H9 (cell line): Measurements from ENCODE around the gene TSNAX. TPM values are rescaled to one million over a fixed set of nuclear protein-coding genes. Genes with fewer than 3 reads are reported as not detected.

Source experiments
- DNase-seq: peaks from one replicate; pipeline ENCODE4 v3.0.0-alpha.2; 2017
- H2AFZ ChIP-seq: one replicate; pipeline ENCODE4 v1.6.1; 2013; ENCODE audit warnings: mild to moderate bottlenecking, low read length, control low read depth, moderate library complexity
- H2AK5ac ChIP-seq: 2 replicates; pipeline ENCODE4 v1.6.1; 2013; ENCODE audit warnings: low read length, control low read depth, mixed read lengths; ENCODE audit not compliant: insufficient read length
- H2BK120ac ChIP-seq: one replicate; pipeline ENCODE4 v1.6.1; 2013; ENCODE audit warnings: low read depth, mild to moderate bottlenecking, low read length, control low read depth, inconsistent platforms; ENCODE audit not compliant: poor library complexity, severe bottlenecking
- H2BK12ac ChIP-seq: 2 replicates; pipeline ENCODE4 v1.6.1; 2013; ENCODE audit warnings: low read length, control low read depth, mixed read lengths, low read depth; ENCODE audit not compliant: insufficient read length
- H2BK15ac ChIP-seq: 2 replicates; pipeline ENCODE4 v1.6.1; 2013; ENCODE audit warnings: low read depth, low read length, control low read depth
- H2BK20ac ChIP-seq: one replicate; pipeline ENCODE4 v1.6.1; 2013; ENCODE audit warnings: low read depth, mild to moderate bottlenecking, low read length, control low read depth, inconsistent platforms; ENCODE audit not compliant: poor library complexity, severe bottlenecking
- H2BK5ac ChIP-seq: 2 replicates; pipeline ENCODE4 v1.6.1; 2013; ENCODE audit warnings: low read length, control low read depth, mixed read lengths; ENCODE audit not compliant: insufficient read length
- H3K14ac ChIP-seq: 2 replicates; pipeline ENCODE4 v1.6.1; 2013; ENCODE audit warnings: low read length, control low read depth; ENCODE audit not compliant: insufficient read depth
- H3K18ac ChIP-seq: 2 replicates; pipeline ENCODE4 v1.6.1; 2013; ENCODE audit warnings: low read depth, mild to moderate bottlenecking, mixed read lengths, low read length, control low read depth; ENCODE audit not compliant: insufficient read length
- H3K23ac ChIP-seq: 2 replicates; pipeline ENCODE4 v1.6.1; 2013; ENCODE audit warnings: low read length, control low read depth, mixed read lengths, low read depth; ENCODE audit not compliant: insufficient read length
- H3K23me2 ChIP-seq: 2 replicates; pipeline ENCODE4 v1.6.1; 2013; ENCODE audit warnings: low read depth, mild to moderate bottlenecking, mixed read lengths, low read length, control low read depth; ENCODE audit not compliant: insufficient read length, poor library complexity, severe bottlenecking
- H3K27ac ChIP-seq: 2 replicates; pipeline ENCODE4 v1.5.1; 2013; ENCODE audit warnings: low read length, control low read depth, mixed read lengths, low read depth; ENCODE audit not compliant: insufficient read length
- H3K27me3 ChIP-seq: 2 replicates; pipeline ENCODE4 v1.6.1; 2013; ENCODE audit warnings: low read length, control low read depth, inconsistent platforms; ENCODE audit not compliant: insufficient read depth
- H3K4ac ChIP-seq: 2 replicates; pipeline ENCODE4 v1.6.1; 2013; ENCODE audit warnings: low read depth, mild to moderate bottlenecking, control low read depth, inconsistent platforms, low read length, moderate library complexity
- H3K4me1 ChIP-seq: 2 replicates; pipeline ENCODE4 v1.6.1; 2013; ENCODE audit warnings: low read length, control low read depth, inconsistent platforms; ENCODE audit not compliant: insufficient read depth
- H3K4me2 ChIP-seq: 2 replicates; pipeline ENCODE4 v1.6.1; 2013; ENCODE audit warnings: low read length, control low read depth, mixed read lengths; ENCODE audit not compliant: insufficient read length, insufficient read depth
- H3K56ac ChIP-seq: 2 replicates; pipeline ENCODE4 v1.6.1; 2013; ENCODE audit warnings: low read depth, mild to moderate bottlenecking, mixed read lengths, low read length, control low read depth; ENCODE audit not compliant: insufficient read length
- H3K79me1 ChIP-seq: 2 replicates; pipeline ENCODE4 v1.6.1; 2013; ENCODE audit warnings: low read depth, mild to moderate bottlenecking, moderate library complexity, low read length, control low read depth, inconsistent platforms; ENCODE audit not compliant: insufficient read depth, poor library complexity, severe bottlenecking
- H3K79me2 ChIP-seq: 2 replicates; pipeline ENCODE4 v1.6.1; 2013; ENCODE audit warnings: low read length, control low read depth, inconsistent platforms; ENCODE audit not compliant: insufficient read depth
- H3K9ac ChIP-seq: 2 replicates; pipeline ENCODE4 v1.6.1; 2013; ENCODE audit warnings: low read length, control low read depth, mixed read lengths; ENCODE audit not compliant: insufficient read length; ENCODE audit errors: extremely low read depth
- H3K9me3 ChIP-seq: one replicate; pipeline ENCODE4 v1.6.1; 2013; ENCODE audit warnings: low read depth, low read length, inconsistent platforms; ENCODE audit not compliant: control insufficient read depth
- H3T11ph ChIP-seq: one replicate; pipeline ENCODE4 v1.6.1; 2013; ENCODE audit warnings: mild to moderate bottlenecking, low read length, control low read depth, inconsistent platforms
- H4K20me1 ChIP-seq: one replicate; pipeline ENCODE4 v1.6.1; 2013; ENCODE audit not compliant: control insufficient read depth, insufficient read length, insufficient read depth
- H4K5ac ChIP-seq: 2 replicates; pipeline ENCODE4 v1.6.1; 2013; ENCODE audit warnings: low read depth, mild to moderate bottlenecking, mixed read lengths, low read length, control low read depth; ENCODE audit not compliant: insufficient read length
- H4K8ac ChIP-seq: replicated peaks from 2 replicates; pipeline ENCODE4 v1.6.1; 2013; ENCODE audit warnings: low read length, control low read depth, mixed read lengths, low read depth; ENCODE audit not compliant: insufficient read length
- H4K91ac ChIP-seq: 2 replicates; pipeline ENCODE4 v1.6.1; 2013; ENCODE audit warnings: low read depth, mild to moderate bottlenecking, moderate library complexity, mixed read lengths, low read length, control low read depth; ENCODE audit not compliant: insufficient read length
- H3K27ac Mint-ChIP-seq, 3 experiments: 2 replicates in 2 of 3; 3 replicates in 1 of 3; pipeline ENCODE4 v1.8.0; 2020 to 2021; ENCODE audit warnings: mixed read lengths in 3 of 3, mild to moderate bottlenecking in 1 of 3, moderate library complexity in 1 of 3
- H3K27me3 Mint-ChIP-seq: 2 replicates; pipeline ENCODE4 v1.8.0; 2021; ENCODE audit warnings: low read depth, mild to moderate bottlenecking, moderate library complexity, mixed read lengths
- H3K36me3 Mint-ChIP-seq, 3 experiments: 2 replicates in 2 of 3; 3 replicates in 1 of 3; pipeline ENCODE4 v1.8.0; 2020 to 2021; ENCODE audit warnings: low read depth in 3 of 3, mixed read lengths in 3 of 3; ENCODE audit not compliant: insufficient read depth in 1 of 3
- H3K4me1 Mint-ChIP-seq, 2 experiments: 2 replicates each; pipeline ENCODE4 v1.8.0; 2020; ENCODE audit warnings: mixed read lengths in 2 of 2
- H3K4me3 Mint-ChIP-seq, 2 experiments: 2 replicates in 1 of 2; 3 replicates in 1 of 2; pipeline ENCODE4 v1.8.0; 2020 to 2021; ENCODE audit warnings: mild to moderate bottlenecking in 2 of 2, mixed read lengths in 2 of 2, moderate library complexity in 1 of 2
- H3K9me3 Mint-ChIP-seq, 2 experiments: 2 replicates in 1 of 2; 3 replicates in 1 of 2; pipeline ENCODE4 v1.8.0; 2020; ENCODE audit warnings: mild to moderate bottlenecking in 2 of 2, mixed read lengths in 2 of 2, moderate library complexity in 1 of 2
- CTCF ChIP-seq: fragments of 200-600 bp; sonication (generic); conservative IDR thresholded peaks from 3 replicates; pipeline ENCODE4 v1.8.0; 2021; ENCODE audit warnings: antibody characterized with exemption, mild to moderate bottlenecking
- WGBS: extraction: QIAGEN DNeasy Blood & Tissue Kit; methylation state at CpG from one replicate; pipeline ENCODE4 v1.1.7; 2013; ENCODE audit warnings: missing lambda C conversion rate, low lambda C conversion rate, mixed read lengths; ENCODE audit not compliant: insufficient read length; ENCODE audit errors: extremely low coverage; 5-methylcytosine and 5-hydroxymethylcytosine counted together
- total RNA-seq: library from RNA; stranded (reverse); gene quantifications from 2 replicates; pipeline ENCODE4 v1.2.1, GENCODE V29; 2021

TSNAX gene
- total RNA-seq, 1 experiment from 2014 or later = 39.9 TPM

GRCh38 chr1:231606712-231607111 lies 78.2 kb downstream of the TSNAX start:
- Histone ChIP-seq H3K4ac (no peak overlapping the region), H3K9me3 (no peaks in the 10 kb centered on the region), H3K4me1 (peaks cover 2% of the 10 kb centered on the region; the same call in 1 of the 2 replicates), H2AK5ac (no peak overlapping the region), H3T11ph (no peak overlapping the region), H3K79me2 (no peaks in the 10 kb centered on the region), H2BK12ac (no peak overlapping the region), H3K14ac (no peak overlapping the region), H2AFZ (no peak overlapping the region), H3K18ac (no peak overlapping the region), H3K27me3 (no peaks in the 10 kb centered on the region), H4K5ac (no peak overlapping the region), H2BK20ac (no peak overlapping the region), H4K8ac (no peak overlapping the region), H3K79me1 (no peaks in the 10 kb centered on the region), H4K91ac (no peak overlapping the region), H3K9ac (no peak overlapping the region), H4K20me1 (no peaks in the 10 kb centered on the region), H3K27ac (no peak overlapping the region), H3K23ac (no peak overlapping the region), H3K56ac (no peak overlapping the region), H3K23me2 (no peaks in the 10 kb centered on the region), H2BK120ac (no peak overlapping the region), H2BK5ac (no peak overlapping the region), H3K4me2 (no peak overlapping the region), H2BK15ac (no peak overlapping the region)
- Mint-ChIP-seq H3K4me3 (no peak overlapping the region), H3K36me3 (no peaks in the 10 kb centered on the region), H3K27me3 (peaks cover 56% of the 10 kb centered on the region), H3K9me3 (no peaks in the 10 kb centered on the region; a peak in 2 of 5 replicates), H3K4me1 (peaks cover 5% of the 10 kb centered on the region in 2 experiments), H3K27ac (no peak overlapping the region)
- no CpG with 5 or more reads among the region's 4 CpGs for WGBS
- no peak for TF ChIP-seq CTCF
- DNase-seq = no peak
